Endothelial cell of umbilical vein (primary cell): ENCODE results near the gene PLIN5.

ENCODE experiments used
- CTCF ChIP-seq, 2 donors: IDR thresholded peaks; 1 replicate in 1 of 2; 2 replicates in 1 of 2; pipeline ENCODE4 v1.5.1; 2011; ENCODE audit warnings: low read length in 2 of 2, mild to moderate bottlenecking in 2 of 2, moderate library complexity in 2 of 2, control low read depth in 1 of 2, inconsistent platforms in 1 of 2, low read depth in 1 of 2; ENCODE audit not compliant: insufficient read depth in 1 of 2; ENCODE audit errors: extremely low read depth in 1 of 2
- EZH2 ChIP-seq: IDR thresholded peaks from 2 replicates; pipeline ENCODE4 v1.6.1; 2012; ENCODE audit warnings: borderline replicate concordance, low read depth, mild to moderate bottlenecking, moderate library complexity, low read length, inconsistent platforms; ENCODE audit not compliant: severe bottlenecking
- JUN ChIP-seq: IDR thresholded peaks from 2 replicates; pipeline ENCODE4 v1.6.1; 2011; ENCODE audit warnings: borderline replicate concordance, low read depth; ENCODE audit not compliant: insufficient read length, insufficient read depth
- MYC ChIP-seq: IDR thresholded peaks from one replicate; pipeline ENCODE4 v1.6.1; 2011; ENCODE audit warnings: mild to moderate bottlenecking, low read depth, low read length
- POLR2A ChIP-seq: IDR thresholded peaks from 2 replicates; pipeline ENCODE4 v1.6.1; 2012; ENCODE audit warnings: low read depth, mild to moderate bottlenecking, control low read depth, low read length
- POLR2AphosphoS5 ChIP-seq: IDR thresholded peaks from 2 replicates; pipeline ENCODE4 v1.6.1; 2012; ENCODE audit warnings: low read depth, mild to moderate bottlenecking, control low read depth, low read length, moderate library complexity; ENCODE audit not compliant: insufficient read depth
- TF ChIP-seq, protein P1 (sequence below): IDR thresholded peaks from 2 replicates; pipeline ENCODE4 v1.6.1; 2011; ENCODE audit not compliant: insufficient read depth, insufficient read length

DNA sequence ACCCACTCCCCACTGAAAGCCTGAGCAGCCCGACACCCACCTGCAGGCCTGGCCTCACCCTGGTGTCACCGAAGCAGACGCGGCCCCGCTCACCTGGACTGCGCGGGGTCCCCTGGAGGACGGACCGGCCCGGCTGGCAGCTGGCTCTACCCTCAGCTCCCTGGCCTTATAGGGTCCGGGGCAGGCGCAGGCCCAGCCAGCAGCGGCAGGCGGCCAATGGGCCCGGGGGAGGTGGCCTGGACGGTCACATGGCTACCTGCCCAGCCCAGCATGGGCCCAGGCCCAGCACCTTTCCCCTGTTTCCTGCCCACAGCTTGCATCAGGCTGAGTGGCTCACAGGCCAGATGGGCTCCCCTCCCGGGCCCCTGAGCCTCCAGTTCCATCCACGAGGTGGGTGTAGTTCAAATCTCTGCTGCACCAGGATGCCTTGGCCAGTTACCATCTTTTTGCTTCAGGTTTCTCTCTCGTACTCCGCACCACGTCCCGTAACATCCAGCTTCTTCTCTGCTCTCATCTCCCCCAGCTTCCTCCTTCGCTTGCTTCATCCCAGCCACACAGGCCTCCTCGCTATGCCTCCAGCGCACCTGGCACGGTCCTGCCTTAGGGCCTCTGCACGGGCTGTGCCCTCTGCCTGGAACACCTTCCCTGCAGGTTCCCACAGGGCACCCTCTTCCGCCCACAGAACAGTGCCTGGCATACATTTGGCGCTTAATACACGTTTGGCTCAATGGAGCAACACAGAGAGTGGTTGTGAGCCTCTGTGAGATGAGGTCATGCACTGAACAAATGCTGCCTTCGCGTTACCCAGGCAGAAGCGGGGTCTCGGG lies 16.5 kb downstream of the PLIN5 start, which contains the start of gene PLIN4:
- TF ChIP-seq POLR2AphosphoS5: no peak
- TF ChIP-seq CTCF (IDR thresholded peaks at IDR 0.05; ENCODE audit: extremely low read depth in 1 of 2, insufficient read depth in 1 of 2, low read depth in 1 of 2, low read length in 2 of 2): no peak
- no peak for TF ChIP-seq JUN
- no peak for TF ChIP-seq POLR2A
- TF ChIP-seq MYC: no peak
- TF ChIP-seq, protein P1, sequence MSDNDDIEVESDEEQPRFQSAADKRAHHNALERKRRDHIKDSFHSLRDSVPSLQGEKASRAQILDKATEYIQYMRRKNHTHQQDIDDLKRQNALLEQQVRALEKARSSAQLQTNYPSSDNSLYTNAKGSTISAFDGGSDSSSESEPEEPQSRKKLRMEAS: no peak
- TF ChIP-seq EZH2: no peak
